Neural cell (in vitro differentiated cells): ENCODE measurements around the gene GDI1. TPM values are rescaled to one million over a fixed set of nuclear protein-coding genes. Genes with fewer than 3 reads are reported as not detected.

Source experiments
- H2AFZ ChIP-seq: fragments of 200-600, 300-800 bp; sonication (generic), shearing (Covaris generic); 2 replicates; pipeline ENCODE4 v1.6.0; 2014; ENCODE audit warnings: low read depth, mild to moderate bottlenecking, antibody characterized with exemption, low read length, moderate library complexity
- H3F3A ChIP-seq: fragments of 200-600 bp; shearing (Covaris generic); 2 replicates; pipeline ENCODE4 v1.6.1; 2016; ENCODE audit warnings: mild to moderate bottlenecking, moderate library complexity, mixed read lengths, antibody characterized with exemption, low read length; ENCODE audit not compliant: insufficient read depth, poor library complexity, severe bottlenecking
- H3K27ac ChIP-seq: fragments of 200-600, 300-800 bp; sonication (generic), shearing (Covaris generic); 2 replicates; pipeline ENCODE4 v1.5.1; 2014; ENCODE audit warnings: mild to moderate bottlenecking, low read length, moderate library complexity
- H3K27me3 ChIP-seq: fragments of 300-800, 200-600 bp; sonication (generic), shearing (Covaris generic); 2 replicates; pipeline ENCODE4 v1.6.0; 2014; ENCODE audit warnings: mild to moderate bottlenecking, low read depth, low read length, moderate library complexity; ENCODE audit not compliant: insufficient read depth
- H3K36me3 ChIP-seq: fragments of 300-800, 200-600 bp; sonication (generic), shearing (Covaris generic); 2 replicates; pipeline ENCODE4 v1.5.1; 2014; ENCODE audit warnings: mild to moderate bottlenecking, antibody characterized with exemption, low read length, moderate library complexity; ENCODE audit not compliant: insufficient read depth
- H3K4me2 ChIP-seq: fragments of 300-800, 200-600 bp; sonication (generic), shearing (Covaris generic); 2 replicates; pipeline ENCODE4 v1.6.0; 2014; ENCODE audit warnings: mild to moderate bottlenecking, low read length
- H3K4me3 ChIP-seq: fragments of 300-800, 200-600 bp; sonication (generic), shearing (Covaris generic); 2 replicates; pipeline ENCODE4 v1.5.1; 2014; ENCODE audit warnings: mild to moderate bottlenecking, low read length, moderate library complexity
- H3K79me2 ChIP-seq: fragments of 200-600 bp; shearing (Covaris generic); replicated peaks from 2 replicates; pipeline ENCODE4 v1.6.0; 2014; ENCODE audit warnings: mild to moderate bottlenecking, low read length, moderate library complexity; ENCODE audit not compliant: insufficient read depth
- H3K9ac ChIP-seq: fragments of 300-800, 200-600 bp; sonication (generic), shearing (Covaris generic); 2 replicates; pipeline ENCODE4 v1.6.1; 2016; ENCODE audit warnings: mild to moderate bottlenecking, low read length, mixed read lengths
- H3K9me2 ChIP-seq: fragments of 200-600 bp; shearing (Covaris generic); 2 replicates; pipeline ENCODE4 v1.6.1; 2016; ENCODE audit warnings: mild to moderate bottlenecking, low read length, mixed read lengths; ENCODE audit not compliant: insufficient read depth
- H3K9me3 ChIP-seq: fragments of 200-600, 300-800 bp; sonication (generic), shearing (Covaris generic); 2 replicates; pipeline ENCODE4 v1.6.1; 2016; ENCODE audit warnings: mild to moderate bottlenecking, mixed run types, low read length, moderate library complexity, mixed read lengths
- H4K20me1 ChIP-seq: fragments of 200-600 bp; shearing (Covaris generic); 2 replicates; pipeline ENCODE4 v1.6.1; 2016; ENCODE audit warnings: mild to moderate bottlenecking, mixed run types; ENCODE audit not compliant: insufficient read depth
- CTCF ChIP-seq: fragments of 450-650 bp; IDR thresholded peaks from 2 replicates; pipeline ENCODE4 v1.5.1; 2014; ENCODE audit warnings: antibody characterized with exemption, mild to moderate bottlenecking, moderate library complexity; ENCODE audit not compliant: poor library complexity, severe bottlenecking
- EP300 ChIP-seq: fragments of 450-650 bp; conservative IDR thresholded peaks from 2 replicates; pipeline ENCODE4 v1.6.1; 2014; ENCODE audit warnings: antibody characterized with exemption, mild to moderate bottlenecking, moderate library complexity; ENCODE audit not compliant: poor library complexity, severe bottlenecking
- EZH2 ChIP-seq: fragments of 200-600, 300-800 bp; shearing (Covaris generic), sonication (generic); IDR thresholded peaks from 2 replicates; pipeline ENCODE4 v1.6.1; 2014; ENCODE audit warnings: antibody characterized with exemption, low read length, borderline replicate concordance, mild to moderate bottlenecking; ENCODE audit not compliant: insufficient read depth, poor library complexity, severe bottlenecking
- MXI1 ChIP-seq: fragments of 450-650 bp; conservative IDR thresholded peaks from 2 replicates; pipeline ENCODE4 v1.6.1; 2014; ENCODE audit warnings: antibody characterized with exemption, mild to moderate bottlenecking; ENCODE audit not compliant: poor library complexity, severe bottlenecking
- POLR2AphosphoS5 ChIP-seq: IDR thresholded peaks from 2 replicates; pipeline ENCODE4 v1.6.1; 2012
- RAD21 ChIP-seq: fragments of 450-650 bp; conservative IDR thresholded peaks from 2 replicates; pipeline ENCODE4 v1.6.1; 2014; ENCODE audit warnings: antibody characterized with exemption, mild to moderate bottlenecking, moderate library complexity
- REST ChIP-seq: IDR thresholded peaks from 2 replicates; pipeline ENCODE4 v1.6.1; 2012; ENCODE audit warnings: borderline replicate concordance
- SMC3 ChIP-seq: fragments of 450-650 bp; conservative IDR thresholded peaks from 2 replicates; pipeline ENCODE4 v1.6.1; 2014; ENCODE audit warnings: antibody characterized with exemption, mild to moderate bottlenecking, moderate library complexity; ENCODE audit not compliant: poor library complexity
- TAF1 ChIP-seq: IDR thresholded peaks from 2 replicates; pipeline ENCODE4 v1.6.1; 2012; ENCODE audit warnings: low read depth
- polyA plus RNA-seq: library from polyadenylated mRNA; depleted of rRNA; stranded (reverse); fragments of >200 nt; gene quantifications from 2 replicates; pipeline ENCODE4 v1.2.3, GENCODE V29; 2014

Gene GDI1
- polyA plus RNA-seq, 1 donor from 2014 or later = 370 TPM

- H3F3A ChIP-seq = no peaks in the 10 kb centered on the region
- no peaks in the 10 kb centered on the region for H3K27me3 ChIP-seq
- H3K9ac ChIP-seq = no peak within 1 kb of the TSS
- no peaks in the 10 kb centered on the region for H3K36me3 ChIP-seq
- no peaks in the 10 kb centered on the region for H4K20me1 ChIP-seq
- no peak within 1 kb of the TSS for H3K27ac ChIP-seq
- TF ChIP-seq EP300 = no peak
- no peak for TF ChIP-seq RAD21
- TF ChIP-seq SMC3 = no peak
- TF ChIP-seq POLR2AphosphoS5 = no peak
- TF ChIP-seq MXI1 = no peak
- no peak for TF ChIP-seq EZH2
- TF ChIP-seq TAF1 = no peak
- TF ChIP-seq REST = no peak
- no peak for TF ChIP-seq CTCF
- no peak within 1 kb of the TSS for H3K4me3 ChIP-seq
- H2AFZ ChIP-seq = no peak within 1 kb of the TSS
- no peaks in the 10 kb centered on the region for H3K9me3 ChIP-seq
- H3K79me2 ChIP-seq = no peaks in the 10 kb centered on the region
- no peaks in the 10 kb centered on the region for H3K9me2 ChIP-seq
- H3K4me2 ChIP-seq = no peak within 1 kb of the TSS
These were observed 27.6 kb upstream of the GDI1 start, which contains the start of gene DNASE1L1 for GRCh38 chrX:154409222-154409871. DNASE1L1 (minus strand) TSS chrX:154409254; CDS start chrX:154405568, 3,686 bp downstream.

GRCh38 chrX:154411981-154412340, 25.0 kb upstream of the GDI1 start:
- Histone ChIP-seq H3K9me2 (no peaks in the 10 kb centered on the region), H3K79me2 (no peaks in the 10 kb centered on the region), H3K27ac (peak overlapping the region; percentile 67), H4K20me1 (no peaks in the 10 kb centered on the region), H2AFZ (no peak overlapping the region), H3K4me3 (peak overlapping the region; percentile 77), H3K9me3 (no peaks in the 10 kb centered on the region), H3K4me2 (peak overlapping the region; percentile 39), H3K9ac (peak overlapping the region; percentile 80), H3F3A (no peaks in the 10 kb centered on the region), H3K27me3 (no peaks in the 10 kb centered on the region), H3K36me3 (no peaks in the 10 kb centered on the region)
- TF ChIP-seq SMC3 (no peak), EZH2 (no peak), POLR2AphosphoS5 (peak; percentile 73)
